Adipocyte (in vitro differentiated cells): Measurements from ENCODE around the gene FER.
"Not testable (repeated sequence)": the region's sequence is repeated elsewhere in the genome, so short reads cannot be mapped to it uniquely, and the experiment has no call there.

Experiments
- DNase-seq: peaks from one replicate; pipeline ENCODE4 v3.0.0-alpha.2; 2015; ENCODE audit warnings: low read depth
- H3K27me3 ChIP-seq: replicated peaks from 2 replicates; pipeline ENCODE4 v1.7.0; 2013; ENCODE audit warnings: mild to moderate bottlenecking, low read length, moderate library complexity; ENCODE audit not compliant: control insufficient read depth, insufficient read depth
- H3K36me3 ChIP-seq: 2 replicates; pipeline ENCODE4 v1.7.0; 2013; ENCODE audit warnings: low read length, mild to moderate bottlenecking, moderate library complexity; ENCODE audit not compliant: control insufficient read depth, insufficient read depth, severe bottlenecking
- H3K4me1 ChIP-seq: 2 replicates; pipeline ENCODE4 v1.7.0; 2013; ENCODE audit warnings: mild to moderate bottlenecking, low read length, moderate library complexity; ENCODE audit not compliant: control insufficient read depth, insufficient read depth
- H3K4me3 ChIP-seq: 2 replicates; pipeline ENCODE4 v1.7.0; 2013; ENCODE audit warnings: mild to moderate bottlenecking, low read length, moderate library complexity
- H3K9ac ChIP-seq: 2 replicates; pipeline ENCODE4 v1.7.0; 2013; ENCODE audit warnings: mild to moderate bottlenecking, low read length, moderate library complexity
- H3K9me3 ChIP-seq: 2 replicates; pipeline ENCODE4 v1.7.0; 2013; ENCODE audit warnings: mild to moderate bottlenecking, low read length, moderate library complexity; ENCODE audit not compliant: control insufficient read depth

Gene FER

DNA sequence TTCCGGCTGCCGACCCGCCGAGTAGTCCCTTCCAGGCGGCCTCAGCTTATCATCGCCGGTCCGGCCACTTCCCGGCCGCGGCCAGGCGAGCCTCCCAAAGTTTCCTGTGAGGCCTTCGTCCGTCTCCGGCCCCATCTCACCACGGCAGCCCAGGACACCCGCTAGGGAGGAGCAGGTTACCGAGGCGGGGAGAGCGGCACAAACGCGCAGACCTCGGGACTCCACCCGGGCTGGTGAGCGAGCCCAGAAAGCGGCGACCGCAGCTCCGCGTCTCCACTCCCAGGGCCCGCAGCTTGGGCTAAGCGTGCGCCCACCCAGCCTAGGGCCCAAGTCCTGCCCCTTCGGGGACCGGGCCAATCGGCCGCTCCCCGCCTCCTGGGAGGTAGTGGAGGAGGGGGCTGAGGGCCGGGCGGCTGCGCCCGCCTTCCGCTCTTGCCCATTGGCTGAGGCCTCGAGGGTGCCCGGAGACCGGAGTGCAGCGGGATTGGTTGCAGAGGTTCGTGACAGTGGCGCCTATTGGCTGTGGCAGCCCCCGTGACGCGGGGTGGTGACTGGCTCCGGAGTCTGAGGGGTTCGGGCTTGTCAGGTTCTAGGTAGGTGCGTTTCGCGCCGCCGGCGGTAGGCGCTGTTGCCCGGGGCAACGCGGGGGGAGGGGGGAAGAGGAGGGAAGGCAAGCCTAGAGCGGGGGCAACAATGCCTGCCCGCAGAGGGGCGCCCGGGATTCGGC, 867 bp downstream of the FER start:
- Histone ChIP-seq H3K9me3 (no peaks in the 10 kb centered on the region), H3K27me3 (no peaks in the 10 kb centered on the region), H3K4me3 (peak overlapping the region; percentile 99), H3K9ac (peak overlapping the region; percentile 99), H3K36me3 (no peaks in the 10 kb centered on the region), H3K4me1 (peaks cover 44% of the 10 kb centered on the region)
- peak; percentile 99 for DNase-seq

DNA sequence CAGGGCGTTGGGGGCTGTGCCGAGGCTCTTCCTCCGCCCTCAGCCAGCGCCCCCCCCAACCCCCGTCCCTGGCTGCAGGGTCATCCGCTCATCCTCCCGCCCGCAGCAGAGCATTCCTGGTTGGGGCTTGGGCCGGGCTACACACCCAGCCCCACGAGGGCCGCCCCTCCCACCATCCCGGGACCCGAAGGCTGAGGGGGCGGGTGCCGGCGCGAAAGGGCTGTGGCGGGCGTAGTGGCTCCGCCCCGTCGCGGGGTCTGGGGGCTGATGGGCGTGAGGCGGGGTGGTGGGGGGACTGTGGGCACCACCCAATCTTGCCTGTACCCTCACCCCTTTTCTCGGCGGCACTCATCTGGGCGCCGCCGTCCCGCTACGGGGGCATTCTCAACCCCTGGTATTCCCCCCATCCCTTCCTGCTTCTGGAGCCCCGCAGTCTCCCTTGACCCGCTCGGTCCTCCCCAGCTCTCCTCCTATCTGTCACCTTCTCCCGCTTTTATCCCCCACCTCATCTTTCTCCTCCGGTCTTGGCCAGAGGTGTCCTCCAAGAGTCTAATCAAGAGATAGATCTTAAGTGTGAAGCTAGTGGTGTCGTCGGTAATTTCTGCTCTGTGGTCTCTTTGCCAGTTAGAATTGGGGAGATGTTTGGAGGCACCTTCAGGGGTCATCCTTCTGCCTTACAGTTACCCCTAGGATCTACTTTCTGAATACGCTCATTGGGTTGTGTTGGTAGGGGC, 1.6 kb downstream of the FER start:
- Histone ChIP-seq H3K4me1 (peaks cover 43% of the 10 kb centered on the region), H3K9me3 (no peaks in the 10 kb centered on the region), H3K4me3 (peak overlapping the region; percentile 99), H3K27me3 (no peaks in the 10 kb centered on the region), H3K9ac (peak overlapping the region; percentile 99), H3K36me3 (no peaks in the 10 kb centered on the region)
- peak; percentile 85 for DNase-seq

DNA sequence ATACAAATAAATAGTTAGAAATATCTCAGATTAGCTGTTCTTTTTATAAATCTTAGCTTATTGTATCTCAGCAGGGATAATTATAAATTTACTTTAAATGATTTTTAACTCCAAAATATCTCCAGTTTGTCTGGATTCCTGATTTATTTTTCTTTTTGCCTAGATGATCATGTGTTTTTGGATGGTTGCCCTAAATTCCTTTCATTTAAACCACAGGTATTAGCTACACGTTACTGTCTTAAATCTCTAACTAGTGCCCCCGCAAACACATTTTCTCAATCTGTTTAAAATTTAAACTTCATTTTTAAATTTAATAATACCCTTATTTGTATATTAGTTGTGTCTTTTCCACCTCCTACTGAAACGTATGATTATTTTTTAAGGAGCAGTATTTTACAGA, 5.6 kb downstream of the FER start:
- Histone ChIP-seq H3K9me3 (no peaks in the 10 kb centered on the region), H3K36me3 (no peaks in the 10 kb centered on the region), H3K27me3 (no peaks in the 10 kb centered on the region), H3K9ac (peak overlapping the region; percentile 82), H3K4me1 (peaks cover 31% of the 10 kb centered on the region), H3K4me3 (peak overlapping the region; percentile 37)
- DNase-seq: peak; percentile 52

DNA sequence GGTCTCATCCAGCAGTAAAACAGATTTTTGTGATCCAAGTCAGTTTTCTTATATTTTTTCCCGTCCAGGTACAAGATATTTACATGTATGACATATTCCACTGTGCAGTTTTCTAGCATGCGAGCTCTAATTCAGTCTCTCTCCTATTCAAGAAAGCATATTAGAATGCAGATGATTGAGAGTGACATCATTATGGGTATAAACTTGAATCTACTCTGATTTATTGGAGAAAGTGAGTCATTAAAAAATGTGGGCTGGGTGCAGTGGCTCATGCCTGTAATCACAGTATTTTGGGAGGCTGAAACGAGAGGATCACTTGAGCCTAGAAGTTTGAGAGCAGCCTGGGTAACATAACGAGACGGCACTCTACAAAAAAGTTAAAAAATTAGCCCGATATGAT, 6.2 kb downstream of the FER start:
- Histone ChIP-seq H3K4me1 (peaks cover 31% of the 10 kb centered on the region), H3K27me3 (no peaks in the 10 kb centered on the region), H3K4me3 (peak overlapping the region; percentile 37), H3K9me3 (no peaks in the 10 kb centered on the region), H3K36me3 (no peaks in the 10 kb centered on the region), H3K9ac (peak overlapping the region; percentile 82)
- peak; percentile 50 for DNase-seq

DNA sequence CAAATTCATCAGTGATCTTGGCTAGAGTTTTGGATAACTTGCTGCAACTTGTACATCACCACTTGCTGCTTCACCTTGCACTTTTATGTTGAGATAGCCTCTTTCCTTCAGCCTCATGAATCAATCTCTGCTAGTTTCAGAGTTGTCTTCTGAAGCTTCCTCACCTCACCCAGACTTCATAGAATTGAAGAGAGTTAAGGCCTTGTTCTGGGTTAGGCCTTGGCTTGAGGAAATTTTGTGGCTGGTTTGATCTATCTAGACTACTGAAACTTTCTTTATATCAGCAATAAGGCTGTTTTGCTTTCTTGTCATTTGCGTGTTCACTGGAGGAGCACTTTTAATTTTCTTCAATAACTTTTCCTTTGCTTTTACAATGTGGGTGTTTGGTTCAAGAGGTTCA, 12.8 kb downstream of the FER start:
- no peak overlapping the region for H3K4me3 ChIP-seq
- DNase-seq: no peak
- H3K27me3 ChIP-seq: no peaks in the 10 kb centered on the region

DNA sequence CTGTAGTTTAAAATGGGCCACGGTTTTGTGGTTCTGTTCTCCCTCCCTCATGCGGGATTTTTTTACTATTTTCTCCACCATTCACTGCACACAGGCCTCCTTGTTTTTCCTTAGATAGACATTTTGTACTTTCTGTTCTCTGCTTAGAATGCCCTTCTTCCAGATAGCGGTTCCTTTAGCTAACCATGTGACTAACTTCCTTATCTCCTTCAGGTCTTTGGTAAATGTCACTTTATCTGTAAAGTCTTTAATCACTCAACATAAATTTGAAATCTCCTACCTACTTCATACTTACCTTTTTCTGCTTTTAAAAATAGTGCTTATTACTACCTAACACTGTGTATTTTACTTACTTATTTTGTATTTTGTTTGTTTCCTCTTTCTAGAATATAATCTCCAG, 15.0 kb downstream of the FER start:
- Histone ChIP-seq H3K4me3 (no peak overlapping the region), H3K36me3 (peaks cover 5% of the 10 kb centered on the region), H3K9me3 (no peaks in the 10 kb centered on the region), H3K27me3 (no peaks in the 10 kb centered on the region), H3K4me1 (peaks cover 13% of the 10 kb centered on the region), H3K9ac (no peak overlapping the region)
- DNase-seq: no peak

More for the DNA sequence above, 12.8 kb downstream of the FER start:
- Histone ChIP-seq H3K9me3 (no peaks in the 10 kb centered on the region), H3K9ac (no peak overlapping the region), H3K36me3 (peaks cover 5% of the 10 kb centered on the region), H3K4me1 (peaks cover 7% of the 10 kb centered on the region)

DNA sequence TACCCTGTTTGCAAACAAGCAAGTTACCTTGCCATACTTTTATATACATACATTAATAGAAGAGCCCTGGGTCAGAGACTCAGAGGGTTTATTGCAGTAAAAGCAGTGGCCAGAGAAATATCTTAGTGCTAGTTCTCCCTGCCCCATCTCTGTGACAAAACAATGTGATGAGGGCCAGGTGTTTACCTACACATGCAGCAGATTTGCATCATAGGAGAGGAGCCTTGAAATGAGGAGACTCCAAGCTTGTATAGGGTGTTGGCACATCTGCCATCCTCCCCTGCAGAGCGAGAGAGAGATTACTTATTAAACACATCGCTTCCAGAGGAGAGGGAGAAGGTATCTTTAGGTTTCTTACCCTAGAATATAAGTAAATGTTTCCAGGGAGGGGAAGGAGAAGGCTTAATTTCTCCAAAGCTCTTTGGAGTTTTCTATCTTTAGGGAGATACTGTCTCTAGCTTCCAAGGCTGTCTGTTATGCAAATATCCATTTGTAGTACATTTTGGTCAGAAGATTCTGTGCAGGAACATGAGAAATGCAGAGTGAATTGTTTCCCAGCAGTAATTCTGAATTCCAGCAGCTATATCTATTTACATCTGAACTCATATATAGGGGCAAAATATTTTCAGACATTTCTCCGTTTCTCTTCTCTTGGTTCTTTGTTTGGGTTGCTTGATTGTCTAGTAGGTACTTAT, 15.7 kb downstream of the FER start:
- H3K36me3 ChIP-seq: peaks cover 5% of the 10 kb centered on the region
- DNase-seq: no peak
- H3K9me3 ChIP-seq: no peaks in the 10 kb centered on the region
- peaks cover 13% of the 10 kb centered on the region for H3K4me1 ChIP-seq
- no peaks in the 10 kb centered on the region for H3K27me3 ChIP-seq
- no peak overlapping the region for H3K4me3 ChIP-seq
- H3K9ac ChIP-seq: no peak overlapping the region

DNA sequence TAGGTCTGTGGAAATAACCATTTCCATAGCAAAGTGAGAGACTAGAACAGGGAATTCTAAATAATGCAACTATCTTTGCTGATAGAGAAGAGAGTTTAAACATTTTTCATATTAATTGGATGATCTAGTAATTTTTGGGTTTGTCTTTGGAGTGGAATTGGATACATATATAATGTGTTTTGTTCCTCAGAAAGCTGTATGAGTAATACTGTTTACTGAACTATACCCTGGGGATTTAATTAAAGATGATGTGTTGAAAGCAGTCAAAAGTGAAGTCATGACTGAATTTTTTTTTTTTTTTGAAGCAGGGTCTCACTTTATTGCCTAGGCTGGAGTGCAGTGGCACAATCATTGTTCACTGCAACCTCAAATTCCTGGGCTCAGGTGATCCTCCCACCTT, 17.9 kb downstream of the FER start:
- DNase-seq: peak; percentile 53
- no peaks in the 10 kb centered on the region for H3K36me3 ChIP-seq
- H3K9ac ChIP-seq: no peak overlapping the region

DNA sequence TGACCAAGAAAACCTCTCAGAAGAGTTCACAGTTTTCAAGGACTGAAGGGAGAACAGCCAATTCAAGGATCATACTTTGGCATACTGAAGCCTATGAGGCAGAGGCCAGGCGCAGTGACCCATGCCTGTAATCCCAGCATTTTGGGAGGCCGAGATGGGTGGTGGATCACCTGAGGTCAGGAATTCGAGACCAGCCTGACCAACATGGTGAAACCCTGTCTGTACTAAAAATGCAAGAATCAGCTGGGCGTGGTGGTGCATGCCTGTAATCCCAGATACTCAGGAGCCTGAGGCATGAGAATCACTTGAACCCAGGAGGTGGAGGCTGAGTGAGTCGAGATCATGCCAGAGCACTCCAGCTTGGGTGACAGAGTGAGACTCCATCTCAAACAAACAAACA, 19.2 kb downstream of the FER start:
- H3K9ac ChIP-seq, H3K9me3 ChIP-seq, DNase-seq, H3K36me3 ChIP-seq, H3K4me3 ChIP-seq, H3K4me1 ChIP-seq, H3K27me3 ChIP-seq: not testable (repeated sequence)

More for the DNA sequence above, 17.9 kb downstream of the FER start:
- Histone ChIP-seq H3K27me3 (no peaks in the 10 kb centered on the region), H3K9me3 (no peaks in the 10 kb centered on the region), H3K4me1 (peaks cover 10% of the 10 kb centered on the region), H3K4me3 (no peak overlapping the region)

DNA sequence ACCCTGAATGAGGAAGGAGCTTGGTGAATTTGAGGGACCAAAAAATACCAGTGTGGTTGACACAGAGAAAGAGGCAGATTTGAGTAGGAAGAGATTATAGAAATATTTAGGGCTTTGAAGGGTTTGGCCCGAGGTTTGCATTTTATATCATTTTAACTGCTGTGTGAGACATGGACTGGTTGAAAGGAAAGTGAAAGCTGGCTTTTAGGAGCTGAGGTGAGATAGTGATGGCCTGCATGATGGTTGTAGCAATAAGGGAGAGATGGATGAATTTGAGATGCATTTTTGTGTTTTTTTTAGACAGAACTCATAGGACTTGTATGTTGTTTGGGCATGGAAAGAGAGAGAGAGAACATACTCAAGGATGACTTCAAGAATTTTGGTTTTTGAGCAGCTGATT, 21.7 kb downstream of the FER start:
- Histone ChIP-seq H3K4me1 (peaks cover 10% of the 10 kb centered on the region), H3K36me3 (peaks cover 10% of the 10 kb centered on the region), H3K9ac (no peak overlapping the region), H3K27me3 (no peaks in the 10 kb centered on the region), H3K4me3 (no peak overlapping the region), H3K9me3 (no peaks in the 10 kb centered on the region)
- DNase-seq: no peak

DNA sequence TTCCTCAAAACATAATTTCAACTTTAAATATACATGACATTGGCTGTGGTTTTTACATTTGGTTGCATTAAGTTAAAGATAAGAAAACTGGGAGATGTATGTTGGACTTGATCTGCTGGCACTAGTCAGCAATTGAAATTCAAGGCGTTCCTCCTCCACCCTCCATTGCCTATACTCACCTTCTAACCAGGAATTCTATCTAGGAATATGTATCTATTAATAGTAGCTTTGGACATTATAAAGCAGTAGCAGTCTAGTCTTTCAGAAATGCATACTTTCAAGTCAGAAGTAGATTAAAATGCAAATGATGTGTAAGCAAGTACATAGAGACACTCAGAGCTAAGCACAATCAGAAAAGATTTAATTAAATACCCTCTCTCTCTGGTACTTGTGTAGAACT, 24.9 kb downstream of the FER start:
- DNase-seq: no peak
- Histone ChIP-seq H3K9ac (no peak overlapping the region), H3K4me3 (no peak overlapping the region), H3K27me3 (no peaks in the 10 kb centered on the region), H3K4me1 (no peaks in the 10 kb centered on the region), H3K9me3 (no peaks in the 10 kb centered on the region), H3K36me3 (peaks cover 10% of the 10 kb centered on the region)
